Testis (tissue), 2 donors: ENCODE data around the gene DNAH17.

ENCODE experiments used
- CTCF ChIP-seq, 3 experiments: fragments of 450-650 bp in 2 of 3; fragments of 200-600 bp in 1 of 3; sonication (generic) in 1 of 3; IDR thresholded peaks; one replicate each; pipeline ENCODE4 v1.5.1; 2016 to 2019; ENCODE audit warnings: antibody characterized with exemption in 3 of 3, mild to moderate bottlenecking in 2 of 3, moderate library complexity in 1 of 3
- POLR2A ChIP-seq: fragments of 450-650 bp; IDR thresholded peaks from one replicate; pipeline ENCODE4 v1.6.1; 2017; ENCODE audit warnings: antibody characterized with exemption, mild to moderate bottlenecking, moderate library complexity

GRCh38 chr17:78391051-78391431 lies 186.2 kb downstream of the DNAH17 start:
- TF ChIP-seq CTCF (IDR thresholded peaks at IDR 0.05), result no peak
- TF ChIP-seq POLR2A, result no peak
